ENCODE results near the gene ZNF524.
"Not testable (repeated sequence)": the region's sequence is repeated elsewhere in the genome, so short reads cannot be mapped to it uniquely, and the experiment has no call there.

ZNF524 gene, protein sequence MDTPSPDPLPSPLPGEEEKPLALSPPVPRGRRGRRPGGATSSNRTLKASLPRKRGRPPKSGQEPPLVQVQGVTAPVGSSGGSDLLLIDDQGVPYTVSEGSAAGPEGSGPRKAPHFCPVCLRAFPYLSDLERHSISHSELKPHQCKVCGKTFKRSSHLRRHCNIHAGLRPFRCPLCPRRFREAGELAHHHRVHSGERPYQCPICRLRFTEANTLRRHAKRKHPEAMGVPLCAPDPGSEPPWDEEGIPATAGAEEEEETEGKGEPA

DNA sequence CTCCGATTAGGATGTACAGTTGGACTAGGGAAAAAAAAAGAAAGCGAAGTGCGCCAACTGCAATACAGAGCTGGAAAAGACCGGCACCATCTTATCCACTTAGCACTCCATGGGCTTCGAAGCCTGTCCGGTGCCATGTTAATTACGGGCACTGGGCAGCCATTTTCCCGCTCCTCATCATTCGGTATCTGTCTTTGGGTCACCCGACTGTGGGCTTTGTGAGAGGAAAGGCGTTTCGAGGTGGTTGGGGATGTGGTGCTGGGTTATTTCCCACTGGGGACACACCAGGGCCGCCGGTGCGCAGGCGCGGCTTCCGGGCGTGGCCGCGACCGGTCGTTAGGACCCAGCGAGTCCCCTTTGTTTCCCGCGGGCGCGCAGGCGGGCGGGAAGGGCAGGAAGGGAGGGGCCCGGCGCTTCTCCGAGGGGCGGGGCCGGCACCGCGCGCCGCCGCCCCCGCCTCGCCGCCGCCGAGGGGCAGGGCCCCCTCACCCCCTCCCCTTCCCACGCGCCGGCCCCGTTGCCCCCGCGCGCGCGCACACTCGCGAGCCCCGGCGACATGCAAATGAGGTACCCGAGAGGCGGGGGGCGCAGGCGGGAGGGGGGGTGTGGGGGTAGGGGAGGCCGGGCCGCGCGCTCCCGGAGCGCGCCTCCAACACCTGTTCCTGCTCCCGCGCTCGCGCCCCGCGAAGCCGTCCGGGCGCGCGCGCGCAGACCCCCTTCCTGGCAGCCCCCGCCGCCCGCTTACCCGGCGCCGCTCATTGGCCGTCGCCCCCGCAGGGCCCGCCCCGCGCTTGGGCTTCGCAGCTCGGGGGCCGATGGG, at the start of gene ZNF524:
Gene ZNF524 (plus strand): TSS at position 447 of the 820 bp plus-strand sequence. CDS start 1,825 bp downstream, outside the sequence.
- peak; percentile 99 for DNase-seq

DNA sequence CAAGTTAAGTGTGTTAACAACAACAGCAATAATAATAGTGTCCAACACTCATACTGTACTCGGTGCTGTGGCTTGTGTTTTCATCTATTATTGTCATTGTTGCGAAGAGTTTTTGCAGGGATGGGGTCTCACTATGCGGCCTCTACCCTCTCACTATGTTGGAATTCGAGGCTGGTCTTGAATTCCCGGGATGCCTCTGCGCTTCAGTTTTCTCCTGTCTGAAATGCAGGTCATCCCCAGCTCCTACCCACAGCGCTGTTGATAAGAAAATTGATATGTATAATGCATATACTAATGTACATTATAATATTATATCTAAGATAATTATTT, 49.8 kb upstream of the ZNF524 start:
- no peak for DNase-seq

DNA sequence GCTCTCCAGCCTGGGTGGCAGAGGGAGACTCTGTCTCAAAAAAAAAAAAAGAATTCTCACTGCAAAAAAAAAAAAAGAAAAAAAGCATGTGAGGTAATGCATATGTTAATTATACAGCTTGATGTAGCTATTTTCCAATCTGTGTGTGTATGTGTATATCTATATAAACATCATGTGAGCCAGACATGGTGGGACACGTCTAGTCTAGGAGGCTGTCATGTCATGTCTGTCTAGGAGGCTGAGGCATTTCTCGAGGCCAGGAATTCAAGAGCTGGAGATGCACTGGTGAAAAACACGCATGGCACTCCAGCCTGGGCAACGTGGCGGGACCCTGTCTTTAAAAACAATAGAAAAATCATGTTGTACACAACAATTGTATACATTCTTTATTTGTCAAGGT, 47.9 kb upstream of the ZNF524 start:
- peak; percentile 30 for DNase-seq

DNA sequence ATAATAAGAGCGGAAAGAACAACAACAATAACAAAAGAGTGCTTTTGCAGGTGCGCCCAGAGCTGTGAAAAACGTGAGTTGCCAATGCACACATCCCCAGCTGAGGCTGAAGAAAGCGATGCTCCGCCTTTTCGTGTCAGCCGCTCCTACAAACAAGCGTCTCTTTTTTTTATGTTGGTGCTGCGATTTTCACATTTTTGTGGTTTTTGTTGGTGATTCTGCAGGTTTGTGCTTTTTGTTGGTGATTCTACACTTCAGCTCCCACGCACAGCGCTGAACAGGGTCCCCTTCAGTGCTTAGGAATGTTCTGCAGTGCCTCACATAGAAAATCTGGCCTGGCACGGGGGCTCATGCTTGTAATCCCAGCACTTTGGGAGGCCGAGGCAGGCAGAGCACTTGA, 47.5 kb upstream of the ZNF524 start:
- peak; percentile 26 for DNase-seq

DNA sequence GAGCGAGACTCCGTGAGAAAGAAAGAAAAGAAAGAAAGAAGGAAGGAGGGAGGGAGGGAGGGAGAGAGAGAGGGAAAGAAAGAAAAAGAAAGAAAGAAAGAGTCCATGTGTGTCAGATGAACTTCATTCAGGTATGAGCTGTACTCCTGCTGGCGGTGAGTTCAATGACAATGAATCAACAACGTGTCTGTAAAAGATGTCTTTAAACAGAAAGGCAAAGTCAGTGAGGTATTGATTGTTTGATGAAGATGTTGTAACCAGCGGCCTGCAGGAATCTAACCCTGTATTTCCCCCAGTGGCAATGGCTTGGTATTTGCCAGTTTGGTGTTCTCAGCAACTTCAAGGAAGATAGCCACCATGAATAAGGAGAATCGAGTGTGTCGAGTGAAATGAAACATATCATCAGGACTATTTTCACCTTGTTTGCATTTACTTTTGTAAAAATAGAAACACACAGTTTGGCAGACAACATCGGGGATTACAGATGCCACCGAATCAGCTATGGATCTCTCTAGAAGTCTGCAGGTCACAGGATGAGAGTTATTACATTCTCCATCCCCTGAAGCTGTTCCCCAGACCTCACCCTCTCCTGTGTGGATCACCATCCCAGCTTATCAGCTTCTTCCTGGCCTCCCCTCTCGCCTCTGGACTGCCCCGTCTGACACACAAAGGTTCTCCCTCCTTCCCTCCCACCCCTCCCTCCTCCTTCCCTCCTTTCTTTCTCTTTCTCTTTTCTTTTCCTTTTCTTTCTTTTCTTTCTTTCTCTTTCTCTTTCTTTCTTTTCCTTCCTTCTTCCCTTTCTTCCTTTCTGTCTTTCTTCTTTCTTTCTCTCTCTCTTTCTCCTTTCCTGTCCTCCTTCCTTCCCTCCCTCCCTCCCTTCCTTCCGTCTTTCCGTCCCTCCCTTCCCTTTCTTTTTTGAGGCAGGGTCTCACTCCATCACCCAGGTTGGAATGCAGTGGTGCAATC, 46.6 kb upstream of the ZNF524 start:
- DNase-seq: no peak

DNA sequence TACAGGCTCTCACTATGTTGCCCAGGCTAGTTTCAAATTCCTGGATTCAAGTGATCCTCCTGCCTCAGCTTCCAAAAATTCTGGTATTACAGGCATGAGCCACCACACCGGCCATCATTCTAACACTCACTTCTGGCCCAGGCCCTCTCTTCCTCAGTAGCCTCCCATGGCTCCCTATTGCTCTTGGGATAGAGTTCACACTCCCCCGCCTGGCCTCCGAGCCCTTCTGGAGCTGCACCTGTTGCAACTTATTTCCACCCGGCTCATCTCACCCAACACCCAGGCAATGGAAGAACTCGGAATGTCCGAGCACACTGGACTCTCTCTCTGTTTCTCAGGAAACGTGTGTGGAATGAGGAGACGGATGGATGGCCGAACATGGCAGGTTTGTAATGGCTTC, 45.8 kb upstream of the ZNF524 start:
- DNase-seq: no peak

DNA sequence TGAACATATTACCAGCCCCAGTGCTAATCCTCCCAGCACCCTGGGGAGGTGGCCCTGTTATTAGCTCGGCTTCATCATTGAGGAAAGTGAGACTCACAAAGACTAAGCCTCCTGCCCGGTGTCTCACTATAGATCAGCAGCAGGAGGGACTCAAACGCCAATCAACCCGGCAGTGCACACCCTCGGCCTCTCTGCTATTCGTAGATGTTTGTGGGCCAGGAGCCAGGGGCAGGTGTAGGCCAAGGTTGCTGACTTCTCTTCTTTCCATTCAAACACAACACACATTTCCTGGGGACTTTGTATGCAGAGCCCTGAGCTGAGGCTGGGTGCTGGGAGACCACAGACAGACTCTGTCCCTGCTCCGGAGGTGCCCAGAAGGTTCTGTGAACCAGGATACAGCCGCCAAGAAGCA, 45.3 kb upstream of the ZNF524 start:
- peak; percentile 30 for DNase-seq

DNA sequence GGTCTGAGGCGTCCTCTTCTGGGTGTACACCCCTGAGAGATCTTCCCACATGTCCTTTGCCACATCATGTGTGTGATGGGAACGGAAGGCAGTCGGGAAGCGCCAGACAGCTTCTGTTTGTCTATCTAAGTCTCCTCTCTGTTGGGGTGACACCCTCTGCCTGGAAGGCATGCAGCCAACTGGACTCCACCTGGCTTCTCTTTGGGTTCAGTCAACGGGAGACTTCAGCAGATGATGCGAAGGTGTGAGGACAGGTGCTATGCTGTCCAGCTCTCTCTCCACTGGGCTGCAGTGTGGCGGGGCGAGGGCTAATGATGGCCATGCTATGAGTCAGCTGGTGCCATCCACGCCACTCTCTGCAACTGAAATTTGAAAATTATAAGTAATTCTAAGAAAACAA, 40.4 kb upstream of the ZNF524 start:
- peak; percentile 18 for DNase-seq

DNA sequence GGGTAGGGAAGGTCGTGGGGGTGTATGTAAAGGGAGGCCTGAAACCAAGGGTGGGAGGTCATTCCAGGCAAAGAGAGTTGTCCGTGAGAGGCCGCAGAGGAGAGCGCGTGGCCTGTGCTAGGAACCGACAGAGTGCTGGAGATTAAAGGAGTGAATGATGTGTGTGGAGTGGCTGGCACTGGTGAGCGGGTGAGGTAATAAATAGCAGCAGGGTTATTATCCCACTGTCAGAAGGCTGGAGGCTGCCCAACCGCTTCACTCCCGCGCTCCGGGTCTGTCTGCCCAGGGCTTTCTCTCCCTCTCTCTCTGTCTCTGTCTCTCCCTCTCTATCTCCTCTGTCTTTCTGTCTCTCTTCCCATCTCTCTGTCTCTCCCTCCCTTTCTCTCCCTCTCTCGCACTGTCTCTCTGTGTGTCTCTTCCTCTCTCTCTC, 36.8 kb upstream of the ZNF524 start:
- DNase-seq: peak; percentile 53

DNA sequence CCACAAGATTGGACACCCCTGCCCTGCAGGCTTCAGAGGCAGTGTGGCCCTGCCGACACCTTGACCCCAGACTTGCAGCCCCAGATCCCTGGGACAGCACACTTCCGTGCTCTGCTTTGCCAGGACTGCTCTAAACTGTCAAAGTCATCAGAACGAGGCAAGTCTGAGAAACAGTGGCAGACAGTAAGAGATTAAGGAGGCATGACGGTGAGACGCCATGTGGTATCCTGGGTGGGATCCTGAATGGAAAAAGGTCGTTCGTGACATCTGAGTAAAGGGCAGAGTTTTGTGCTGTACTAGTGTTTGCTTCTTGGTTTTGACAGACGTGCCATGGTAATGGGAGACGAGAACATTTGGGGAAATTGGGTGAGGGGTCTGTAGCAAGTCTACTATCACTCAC, 33.3 kb upstream of the ZNF524 start:
- DNase-seq: no peak

DNA sequence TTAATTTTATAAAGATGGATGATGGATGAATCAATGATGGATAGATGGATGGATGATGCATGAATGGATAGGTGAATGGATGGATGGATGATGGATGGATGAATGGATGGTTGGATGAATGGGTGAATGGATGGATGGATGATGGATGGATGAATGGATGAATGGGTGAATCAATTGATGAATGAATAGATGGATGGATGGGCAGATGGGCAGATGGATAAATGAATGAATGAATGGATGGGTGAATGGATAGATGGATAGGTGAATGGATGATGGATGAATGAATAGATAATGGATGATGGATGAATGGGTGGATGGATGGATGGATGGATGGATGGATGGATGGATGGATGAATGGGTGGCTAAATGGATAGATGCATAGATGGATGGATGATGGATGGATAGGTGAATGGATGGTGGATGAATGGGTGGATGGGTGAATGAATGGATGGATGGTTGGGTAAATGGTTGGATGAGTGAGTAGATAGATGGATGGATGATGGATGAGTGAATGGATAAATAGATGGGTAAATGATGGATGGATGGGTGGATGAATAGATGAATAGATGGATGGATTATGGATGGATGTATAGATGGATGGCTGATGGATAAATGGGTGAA, 32.3 kb upstream of the ZNF524 start:
- DNase-seq: no peak

DNA sequence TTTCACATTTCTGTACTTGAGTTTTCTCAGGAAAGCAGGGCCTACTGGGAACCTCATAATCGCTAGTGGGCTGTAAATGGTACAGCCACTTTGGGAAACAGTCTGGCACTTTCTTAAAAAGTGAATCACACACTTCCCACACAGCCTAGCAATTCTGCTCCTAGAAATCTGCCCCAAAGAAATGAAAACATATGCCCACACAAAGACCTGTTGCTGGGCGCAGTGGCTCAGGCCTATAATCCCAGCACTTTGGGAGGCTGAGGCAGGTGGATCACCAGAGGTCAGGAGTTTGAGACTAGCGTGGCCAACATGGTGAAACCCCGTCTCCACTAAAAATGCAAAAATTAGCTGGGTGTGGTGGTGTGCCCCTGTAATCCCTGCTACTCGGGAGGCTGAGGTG, 30.6 kb upstream of the ZNF524 start:
- DNase-seq: not testable (repeated sequence)

DNA sequence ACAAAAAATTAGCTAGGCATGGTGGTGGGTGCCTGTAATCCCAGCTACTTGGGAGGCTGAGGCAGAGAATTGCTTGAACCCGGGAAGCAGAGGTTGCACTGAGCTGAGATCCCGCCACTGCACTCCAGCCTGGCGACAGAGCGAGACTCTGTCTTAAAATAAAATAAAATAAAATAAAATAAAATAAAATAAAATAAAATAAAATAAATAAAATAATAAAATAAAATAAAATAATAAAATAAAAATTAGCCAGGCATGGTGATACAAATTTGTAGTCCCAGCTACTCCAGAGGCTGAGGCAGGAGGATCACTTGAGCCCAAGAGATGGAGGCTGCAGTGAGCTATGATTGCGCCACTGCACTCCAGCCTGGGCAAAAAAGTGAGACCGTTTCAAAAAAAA, 26.2 kb upstream of the ZNF524 start:
- DNase-seq: not testable (repeated sequence)

DNA sequence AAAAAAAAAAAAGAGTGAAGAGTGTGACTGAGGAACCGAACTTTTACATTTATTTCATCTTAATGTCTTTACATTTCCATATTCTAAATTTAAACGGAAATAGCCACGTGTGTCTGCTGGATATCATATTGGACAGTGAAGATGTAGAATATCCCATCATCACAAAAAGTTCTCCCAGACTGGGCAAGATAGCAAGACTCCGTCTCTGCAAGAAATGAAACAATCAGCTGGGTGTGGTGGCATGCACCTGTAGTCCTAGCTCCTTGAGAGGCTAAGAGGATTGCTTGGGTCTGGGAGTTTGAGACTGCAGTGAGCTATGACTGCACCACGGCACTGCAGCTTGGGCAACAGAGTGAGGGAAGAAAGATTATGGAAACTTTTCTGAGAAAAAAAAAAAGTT, 23.3 kb upstream of the ZNF524 start:
- DNase-seq: no peak

DNA sequence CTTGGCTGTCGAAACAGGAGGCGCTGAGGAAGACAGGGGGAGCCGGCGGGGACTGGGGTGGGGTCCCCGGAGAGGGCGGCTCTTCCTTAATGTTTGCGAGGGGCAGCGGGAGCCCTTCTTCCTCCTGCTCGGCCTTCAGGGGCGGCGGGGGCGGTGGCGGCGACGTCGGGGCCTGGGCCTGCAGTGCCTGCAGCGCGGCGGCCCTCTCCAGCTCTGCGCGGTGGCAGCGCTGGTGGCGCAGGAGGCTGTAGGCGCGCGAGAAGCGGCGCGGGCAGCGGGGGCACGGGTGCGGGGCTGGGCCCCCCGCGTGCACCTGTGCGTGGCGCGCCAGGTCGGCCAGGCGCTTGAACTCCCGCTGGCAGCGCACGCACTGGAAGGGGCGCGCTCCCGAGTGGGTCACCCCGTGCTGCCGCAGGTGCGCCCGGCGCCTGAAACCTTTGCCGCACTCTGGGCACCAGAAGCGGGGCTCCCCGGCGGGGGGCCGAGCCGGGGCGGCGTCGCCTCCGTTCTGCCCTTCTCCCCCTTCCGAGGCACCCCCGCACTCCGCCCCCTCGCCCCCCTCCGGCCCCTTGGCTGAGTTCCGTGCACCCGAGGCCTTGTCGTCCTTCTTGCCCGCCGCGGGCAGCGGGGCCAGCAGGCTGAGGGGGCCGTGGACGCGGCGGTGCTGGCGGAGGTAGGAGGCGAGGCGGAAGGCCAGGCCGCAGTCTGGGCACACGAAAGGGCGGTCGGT, 21.9 kb upstream of the ZNF524 start:
- no peak for DNase-seq

DNA sequence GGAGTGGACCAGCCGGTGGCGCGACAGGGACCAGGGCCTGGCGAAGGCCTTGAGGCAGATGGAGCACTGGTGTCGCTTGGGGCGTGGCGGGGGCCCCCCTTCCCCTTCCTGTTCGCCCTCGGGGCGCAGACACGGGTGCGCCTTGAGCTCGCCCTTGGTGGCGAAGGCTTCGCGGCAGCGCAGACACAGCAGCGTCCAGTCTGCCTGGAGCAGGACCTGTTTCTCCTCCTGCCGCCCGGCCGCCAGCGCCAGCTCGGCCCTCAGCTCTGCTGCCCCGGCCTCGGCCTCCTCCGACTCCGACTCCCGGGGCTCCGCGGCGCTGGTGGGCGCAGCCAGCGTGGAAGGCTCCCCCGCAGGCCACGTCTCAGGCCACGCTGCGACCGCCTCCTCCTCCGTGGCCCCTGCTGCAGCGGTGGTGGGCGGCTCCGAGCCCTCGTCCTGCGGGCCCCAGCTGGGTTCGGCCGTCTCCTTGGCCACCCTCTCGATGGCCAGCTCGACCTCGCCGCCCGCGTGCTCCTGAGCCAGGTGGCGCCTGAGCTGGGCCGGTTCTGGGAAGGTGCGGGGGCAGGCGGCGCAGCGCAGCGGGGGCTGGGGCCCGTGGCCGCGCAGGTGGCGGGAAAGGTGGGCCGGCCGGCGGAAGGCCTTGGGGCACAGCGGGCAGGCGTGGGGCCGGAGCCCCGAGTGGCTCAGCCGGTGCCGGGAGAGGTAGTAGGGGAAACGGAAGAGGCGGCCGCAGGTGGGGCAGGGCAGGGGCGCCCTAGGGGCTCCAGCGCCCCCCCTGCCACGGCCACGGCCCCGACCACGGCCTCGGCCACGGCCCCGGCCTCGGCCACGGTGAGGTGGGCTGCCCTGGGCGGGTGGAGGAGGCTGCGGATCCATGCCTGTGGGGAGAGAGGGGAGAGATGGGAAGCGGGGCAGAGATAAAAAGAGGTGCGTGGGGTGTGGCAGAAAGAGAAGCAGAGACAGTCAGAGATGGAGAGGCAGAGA, 21.0 kb upstream of the ZNF524 start:
- no peak for DNase-seq

DNA sequence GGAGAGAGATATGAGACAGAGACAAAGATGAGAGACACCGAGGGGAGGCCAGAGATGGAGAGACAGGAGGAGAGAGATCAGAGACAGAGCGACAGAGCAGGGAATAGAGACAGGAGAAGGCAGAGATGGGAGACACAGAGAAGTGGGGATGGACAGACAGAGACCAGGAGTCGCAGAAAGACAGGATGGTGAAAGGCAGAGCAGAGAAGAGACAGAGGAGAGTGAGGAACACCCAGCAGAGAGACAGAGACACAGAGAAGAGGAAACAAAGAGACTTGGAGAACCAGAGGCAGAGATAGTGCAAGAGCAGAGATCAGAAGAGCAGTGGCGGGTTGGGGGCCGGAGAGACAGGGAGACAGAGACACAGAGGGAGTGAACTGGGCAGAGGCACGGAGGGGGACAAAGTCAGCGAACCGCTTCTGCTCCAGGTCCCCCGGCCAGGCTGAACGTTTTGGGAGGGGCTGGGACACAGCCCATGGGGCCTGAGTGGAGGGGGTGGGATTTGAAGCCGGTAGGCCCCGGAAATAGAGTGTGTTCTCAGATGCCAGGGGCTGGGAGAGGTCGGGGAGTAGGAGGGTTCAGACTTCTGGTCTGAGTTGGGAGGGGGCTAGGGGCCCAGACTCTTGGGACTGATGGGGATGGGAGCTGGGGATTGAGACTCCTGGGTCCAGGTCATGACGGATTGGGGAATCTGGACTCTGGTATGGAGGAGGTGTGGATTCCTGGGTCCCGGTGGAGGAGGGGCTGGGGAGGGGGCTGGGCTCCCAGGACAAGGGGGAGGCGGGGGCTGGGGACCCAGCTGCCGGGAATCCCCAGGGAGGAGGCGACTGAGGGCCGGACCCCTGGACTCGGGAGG, 20.1 kb upstream of the ZNF524 start:
- DNase-seq: peak; percentile 65

DNA sequence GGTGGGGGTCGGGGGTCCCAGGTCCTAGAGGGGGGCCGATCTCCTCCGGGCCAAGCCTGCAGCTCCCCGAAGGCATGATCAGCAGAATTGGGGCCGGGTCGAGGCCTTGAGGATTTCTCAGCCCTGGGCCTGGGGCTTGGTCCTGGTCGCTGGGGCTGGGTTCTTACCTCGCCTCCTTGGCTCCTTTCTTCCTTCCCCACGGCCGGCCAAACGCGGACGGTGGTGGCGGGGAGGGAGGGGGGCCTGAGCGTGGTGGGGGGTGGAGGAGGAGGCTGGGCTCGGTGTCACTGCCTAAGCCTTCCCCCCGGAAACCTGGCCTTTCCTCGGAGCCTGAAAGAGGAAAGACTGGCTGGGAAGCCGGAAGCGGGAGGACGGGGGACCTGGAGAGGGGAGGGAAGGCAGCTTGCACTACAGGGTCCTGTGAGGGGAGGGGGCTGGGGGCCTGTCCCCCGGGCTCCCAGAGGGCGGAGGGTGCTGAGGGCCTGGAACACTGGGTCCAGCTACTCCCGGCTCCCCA, 19.4 kb upstream of the ZNF524 start, which contains the start of gene ZNF579:
Gene ZNF579 (minus strand): TSS at position 221 of the 517 bp plus-strand sequence. CDS start 1,209 bp downstream, outside the sequence.
- DNase-seq: peak; percentile 97

DNA sequence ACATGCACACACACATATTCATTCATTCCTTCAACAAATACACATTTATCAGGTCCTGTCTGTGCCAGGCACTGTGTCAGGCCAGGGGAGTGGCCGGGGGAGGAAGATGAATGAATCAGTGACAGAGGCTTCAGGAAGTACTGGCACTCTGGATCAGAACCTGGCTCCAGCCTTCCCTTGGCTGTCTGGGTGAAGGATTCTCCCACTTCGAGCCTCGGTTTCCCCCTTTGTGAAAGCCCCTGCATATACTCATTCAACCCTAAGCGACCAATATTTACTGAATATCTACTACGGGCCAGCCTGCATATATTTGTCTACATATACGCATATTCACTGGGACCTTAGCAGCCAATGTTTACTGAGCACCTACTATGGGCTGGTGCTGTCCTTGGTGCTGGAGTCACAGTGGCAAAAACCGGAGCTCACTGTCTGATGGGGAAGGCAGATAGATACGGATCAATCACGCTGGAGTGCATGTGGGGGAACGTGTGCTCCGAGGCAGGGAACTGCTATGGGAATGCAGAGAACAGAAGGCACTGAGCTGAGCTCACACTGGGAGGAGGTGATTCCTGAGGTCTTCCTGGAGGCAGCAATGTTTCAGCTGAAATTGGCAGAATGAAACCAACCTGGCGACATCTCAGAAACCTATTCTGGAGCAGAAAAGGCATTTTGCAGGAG, 18.8 kb upstream of the ZNF524 start:
- peak; percentile 66 for DNase-seq
